NCI-H2029 (cell line): Measurements from ENCODE around the gene ITFG1.
A peak's percentile ranks its signal among the peaks of the same experiment; 100 is the strongest.

Experiments
- DNase-seq: peaks from one replicate; lab custom pipeline; 2025; lab: John Stamatoyannopoulos, UW

ITFG1 gene

DNA sequence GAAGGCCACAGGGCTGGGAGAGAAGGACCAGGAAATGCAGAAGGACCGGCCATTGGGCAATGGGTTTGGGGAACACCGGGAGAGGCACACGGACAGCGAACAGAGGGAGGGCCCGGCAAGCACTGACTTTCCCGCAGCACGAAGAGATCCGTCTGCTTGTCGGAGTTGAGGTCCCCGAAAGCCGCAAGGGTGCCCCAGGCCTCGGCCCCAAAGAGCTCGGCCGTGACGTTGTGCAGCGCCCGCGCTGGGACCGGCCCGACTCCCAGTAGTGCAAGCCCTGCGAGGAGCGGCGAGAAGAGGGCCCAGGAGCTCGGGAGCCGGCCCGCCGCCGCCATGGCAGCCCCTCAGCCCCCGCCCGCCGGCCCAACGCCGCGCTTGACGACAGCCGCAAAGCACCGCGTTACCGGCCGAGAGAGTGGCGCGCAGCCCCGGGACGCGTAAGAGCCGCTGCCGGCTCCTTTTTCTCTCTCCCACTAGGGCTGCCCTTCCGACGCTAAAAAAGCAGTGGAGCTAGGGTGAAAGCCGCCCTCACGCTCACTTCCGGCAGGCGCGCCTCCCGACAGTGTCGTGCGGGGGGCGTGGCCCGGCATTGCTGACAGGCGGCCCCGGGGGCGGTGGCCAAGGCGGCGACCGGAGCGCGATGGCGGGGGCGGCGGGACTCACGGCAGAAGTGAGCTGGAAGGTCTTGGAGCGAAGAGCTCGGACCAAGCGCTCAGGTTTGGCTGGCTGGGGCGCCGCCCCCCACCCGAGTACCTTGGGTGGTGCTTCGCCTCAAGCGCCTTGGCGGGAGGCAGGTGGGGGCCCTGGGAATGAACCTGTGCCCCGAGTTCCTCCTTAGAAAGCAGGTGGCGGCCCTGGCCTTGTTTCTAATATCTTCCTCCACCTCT lies at the start of gene ITFG1, which contains the start of gene PHKB:
Gene ITFG1 (minus strand): TSS at position 353 of the 887 bp plus-strand sequence. CDS start 18 bp downstream, at position 335.
Gene PHKB (plus strand): TSS at position 621 of the 887 bp plus-strand sequence. CDS start 20 bp downstream, at position 641.
- DNase-seq: peak; percentile 73

DNA sequence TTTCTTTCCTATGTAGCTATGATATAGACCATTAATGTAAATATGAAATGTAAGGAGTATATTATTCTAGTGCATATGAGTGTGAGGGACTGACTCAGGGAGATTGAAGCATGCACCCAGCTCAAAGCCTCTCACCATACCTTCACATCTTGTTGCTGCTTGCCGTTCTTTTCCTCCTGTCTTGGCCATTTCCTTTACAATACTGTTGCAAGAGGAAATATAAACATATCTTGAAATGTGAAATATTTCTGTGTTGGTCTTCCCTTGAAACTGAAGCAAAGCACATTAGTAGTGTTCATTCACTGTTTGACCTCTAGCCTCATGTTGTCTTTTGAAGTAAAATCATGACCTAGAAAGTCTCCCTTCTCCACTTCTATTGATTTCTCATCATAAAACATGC lies 46.8 kb upstream of the ITFG1 start:
- no peak for DNase-seq

DNA sequence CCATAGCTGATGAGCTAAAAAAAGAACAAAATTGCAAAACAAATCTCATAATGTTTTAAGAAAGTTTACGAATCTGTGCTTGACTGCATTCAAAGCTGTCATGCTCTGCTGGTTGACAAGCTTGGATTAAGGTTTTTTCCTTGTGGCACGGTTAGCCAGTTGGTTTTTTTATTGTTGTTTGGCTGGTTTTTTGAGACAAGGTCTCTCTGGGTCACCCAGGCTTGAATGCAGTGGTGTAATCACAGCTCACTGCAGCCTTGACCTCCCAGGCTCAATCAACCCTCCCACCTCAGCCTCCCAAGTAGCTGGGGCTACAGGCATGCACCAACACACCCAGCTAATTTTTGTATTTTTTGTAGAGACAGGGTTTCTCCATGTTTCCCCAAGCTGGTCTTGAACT lies 45.9 kb upstream of the ITFG1 start:
- DNase-seq: no peak

DNA sequence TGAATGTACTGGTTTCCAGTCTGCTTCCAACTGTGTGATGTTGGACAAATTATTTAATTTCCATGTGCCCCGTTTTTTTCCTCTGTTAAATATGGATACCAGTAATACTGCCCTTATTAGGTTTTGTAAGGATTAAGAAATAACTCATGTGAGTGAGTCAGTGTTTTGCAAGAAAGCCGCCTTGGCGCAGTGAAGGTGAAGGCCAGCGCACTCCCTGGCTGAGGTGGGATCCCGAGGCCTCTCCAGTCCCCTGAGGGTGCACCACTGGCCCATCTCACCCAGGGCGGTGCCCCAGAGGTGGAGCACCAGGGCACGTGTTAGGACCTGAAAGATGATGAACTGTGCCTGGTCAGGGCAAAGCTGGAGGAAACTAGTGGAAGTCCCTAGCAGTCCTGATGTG lies 43.7 kb upstream of the ITFG1 start:
- no peak for DNase-seq

DNA sequence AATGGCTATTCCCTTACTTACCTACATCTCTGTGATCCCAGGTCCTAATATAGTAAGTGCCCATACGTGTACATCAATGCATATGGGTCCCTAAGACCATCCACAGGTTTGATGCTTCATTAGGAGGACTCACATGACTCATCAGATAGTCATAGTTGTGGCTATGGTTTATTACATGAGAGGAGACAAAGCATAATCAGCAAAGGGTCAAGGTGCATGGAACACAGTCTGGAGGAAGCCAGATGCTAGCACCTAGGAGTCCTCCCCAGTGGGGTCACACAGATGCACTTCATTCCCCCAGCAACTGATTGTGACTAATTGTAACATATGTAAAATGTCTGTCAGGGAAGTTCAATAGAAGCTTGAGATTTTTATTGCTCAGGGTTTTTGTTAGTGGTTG lies 43.1 kb upstream of the ITFG1 start:
- no peak for DNase-seq

DNA sequence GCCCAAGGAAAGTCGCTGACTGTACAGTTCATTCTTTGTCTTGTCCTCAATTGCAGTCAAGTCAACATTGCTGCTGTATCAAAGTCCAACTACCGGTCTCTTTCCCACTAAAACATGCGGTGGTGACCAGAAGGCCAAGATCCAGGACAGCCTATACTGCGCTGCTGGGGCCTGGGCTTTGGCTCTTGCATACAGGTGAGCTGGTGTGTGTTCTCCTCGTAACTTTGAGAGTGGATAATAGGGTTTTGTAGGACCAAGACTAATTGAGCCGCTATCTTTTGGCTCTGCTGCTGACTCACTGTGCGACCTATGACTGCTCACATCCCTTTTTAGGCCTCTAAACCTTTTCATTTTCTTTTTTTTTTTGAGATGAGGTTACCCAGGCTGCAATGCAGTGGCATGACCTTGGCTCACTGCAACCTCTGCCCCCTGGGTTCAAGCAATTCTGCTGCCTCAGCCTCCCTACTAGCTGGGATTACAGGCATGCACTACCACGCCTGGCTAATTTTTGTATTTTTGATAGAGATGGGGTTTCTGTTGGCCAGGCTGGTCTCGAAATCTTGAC lies 38.9 kb upstream of the ITFG1 start:
- no peak for DNase-seq

DNA sequence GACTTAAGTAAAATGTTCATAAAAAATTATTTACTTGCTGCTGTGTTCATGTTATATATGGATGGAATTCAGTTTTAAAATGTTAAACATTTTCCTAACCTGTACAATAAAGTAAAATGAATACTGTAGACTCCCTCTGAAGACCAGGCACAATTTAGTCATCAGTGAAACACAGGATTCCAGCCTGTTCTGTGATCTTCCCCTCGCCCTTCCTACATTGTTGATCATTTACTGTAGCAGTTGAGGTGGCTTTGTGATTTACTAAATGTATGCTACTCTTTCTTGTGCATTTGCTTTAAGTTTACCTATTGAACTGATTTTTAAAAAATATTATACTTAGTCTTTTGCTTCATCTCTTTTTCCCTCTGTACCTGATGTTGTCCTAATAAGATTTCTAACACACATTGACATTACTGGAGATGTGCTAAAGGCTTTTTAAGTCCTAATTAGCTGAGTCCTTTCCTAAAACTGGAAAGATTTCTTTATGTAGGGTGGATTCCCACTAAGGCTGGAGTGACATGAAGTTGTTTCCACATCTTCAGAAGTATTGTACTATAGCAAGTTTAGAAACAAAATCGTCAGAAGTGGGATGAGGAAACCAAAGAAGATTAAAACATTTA lies 38.3 kb upstream of the ITFG1 start:
- no peak for DNase-seq

DNA sequence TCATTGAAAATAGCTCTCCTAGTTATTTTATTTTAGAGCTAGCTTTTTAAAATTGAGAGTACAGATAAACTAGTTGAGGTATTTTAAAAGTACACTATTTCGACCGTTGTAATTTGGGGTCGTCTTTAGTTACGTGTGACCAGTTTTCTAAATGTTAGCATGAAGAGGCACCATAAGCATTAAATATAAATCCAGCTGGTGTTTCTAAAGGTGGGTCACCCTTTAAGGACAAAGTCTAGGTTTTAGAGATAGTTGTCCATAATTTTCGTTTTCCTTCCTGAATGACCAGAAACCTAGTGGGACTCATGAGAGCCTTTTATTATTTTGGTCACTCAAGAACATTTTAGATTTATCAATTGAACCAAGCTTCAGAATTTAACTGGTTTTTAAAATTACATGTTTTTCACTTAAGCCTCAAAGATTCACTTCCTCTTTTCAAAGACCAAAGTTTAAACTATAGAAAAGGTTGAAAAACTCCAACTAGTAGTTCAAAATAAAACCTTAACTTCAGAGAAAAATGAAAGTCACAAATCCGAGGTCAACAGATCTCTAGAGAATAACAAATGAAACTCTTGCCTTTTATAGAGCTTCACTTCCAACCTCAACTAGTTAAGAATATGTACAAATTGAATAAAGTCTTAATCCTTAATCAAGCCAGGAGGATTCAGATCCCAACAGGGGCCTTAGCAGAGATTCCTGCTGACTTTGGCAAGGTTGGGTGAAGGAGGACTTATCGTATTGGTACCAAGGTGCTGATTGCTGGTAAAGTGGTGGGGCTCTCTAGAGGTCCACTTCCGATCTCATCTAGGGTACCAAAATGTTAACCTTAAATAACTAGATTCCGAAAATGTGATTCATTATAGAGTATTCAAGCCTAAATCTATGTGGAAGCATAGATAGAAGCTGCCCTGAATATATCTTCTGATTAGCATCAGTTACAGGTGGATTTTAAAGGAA lies 32.8 kb upstream of the ITFG1 start:
- DNase-seq: no peak

DNA sequence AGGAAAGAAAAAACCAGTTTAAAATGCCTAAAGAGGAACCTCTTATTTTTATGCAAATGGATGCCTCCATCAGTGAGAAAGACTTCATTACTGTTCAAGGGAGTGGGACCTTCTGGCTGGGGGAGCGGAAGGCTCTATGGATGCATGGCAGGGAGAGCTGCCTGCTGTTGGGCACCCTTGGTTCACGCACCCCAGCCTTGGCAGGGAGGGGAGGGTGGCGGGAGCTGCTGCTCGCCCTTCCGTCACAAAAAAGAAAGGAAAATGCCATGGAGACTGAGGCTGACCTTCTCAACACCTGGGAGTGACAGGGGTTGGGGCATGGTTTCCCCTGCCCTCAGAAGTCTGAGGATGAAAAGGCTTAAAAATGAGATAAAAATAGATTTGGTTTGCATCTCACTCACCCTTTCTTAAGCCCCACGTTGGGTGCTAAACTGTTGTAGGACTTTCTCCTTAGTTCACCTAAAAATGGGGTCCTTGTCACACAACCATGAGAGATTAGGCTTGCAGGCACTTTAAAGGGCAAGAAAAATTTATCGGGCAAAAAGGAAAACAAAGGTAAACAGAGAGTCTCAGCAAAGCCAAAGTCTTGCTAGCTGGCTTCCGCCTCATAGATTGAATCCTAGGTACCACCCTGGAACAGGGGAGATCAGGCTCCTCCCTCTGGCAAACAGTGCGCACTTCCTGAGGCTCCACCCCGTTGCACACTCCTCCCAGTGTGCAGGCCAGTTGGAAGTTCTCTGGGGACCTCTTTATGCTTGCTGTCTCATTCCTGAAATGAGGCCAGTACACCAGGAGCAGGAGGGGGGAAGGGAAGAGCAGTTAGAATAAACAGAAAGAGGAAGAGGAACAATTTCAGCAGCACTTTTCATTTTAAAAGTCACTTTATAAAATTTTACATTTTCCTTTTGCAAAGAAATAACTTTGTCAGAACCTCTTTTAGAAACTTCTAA lies 31.8 kb upstream of the ITFG1 start:
- no peak for DNase-seq

DNA sequence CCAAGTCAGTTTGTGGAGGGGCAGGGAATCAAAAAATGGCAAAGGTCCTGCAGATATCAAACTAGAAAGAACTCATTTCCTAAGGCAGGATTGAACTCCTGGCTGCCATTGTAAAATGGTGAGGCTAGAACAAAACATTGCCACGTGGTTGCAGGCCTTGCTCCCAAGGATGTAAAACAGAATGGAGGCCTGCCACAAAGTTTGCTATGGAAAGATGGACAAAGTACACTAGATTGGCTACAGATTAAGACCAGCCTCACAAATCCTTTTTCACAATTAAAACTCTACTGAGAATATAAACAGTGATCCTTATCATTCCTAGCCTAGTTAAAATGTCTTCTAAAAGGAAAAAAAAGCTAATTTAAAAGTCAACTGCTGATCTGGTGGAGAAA lies 31.2 kb upstream of the ITFG1 start:
- no peak for DNase-seq

DNA sequence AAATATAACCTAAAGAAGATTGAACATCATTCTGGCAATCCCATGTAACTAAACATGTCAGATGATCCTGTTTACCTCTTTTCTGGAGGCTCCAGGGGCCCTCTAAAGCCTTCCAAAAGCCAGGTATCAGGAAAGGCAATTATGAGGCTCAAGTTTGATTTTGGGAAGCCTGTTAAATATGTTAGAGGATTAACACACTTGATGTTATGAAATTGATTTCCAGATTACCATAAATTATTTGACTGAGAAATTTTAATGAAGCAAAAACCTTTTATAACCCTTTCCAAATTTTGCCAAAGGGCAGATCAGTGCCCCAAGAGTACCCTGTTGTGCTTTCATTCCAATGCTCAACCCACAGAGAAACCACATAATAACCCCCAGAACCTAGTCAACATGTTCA lies 29.6 kb upstream of the ITFG1 start:
- DNase-seq: no peak

DNA sequence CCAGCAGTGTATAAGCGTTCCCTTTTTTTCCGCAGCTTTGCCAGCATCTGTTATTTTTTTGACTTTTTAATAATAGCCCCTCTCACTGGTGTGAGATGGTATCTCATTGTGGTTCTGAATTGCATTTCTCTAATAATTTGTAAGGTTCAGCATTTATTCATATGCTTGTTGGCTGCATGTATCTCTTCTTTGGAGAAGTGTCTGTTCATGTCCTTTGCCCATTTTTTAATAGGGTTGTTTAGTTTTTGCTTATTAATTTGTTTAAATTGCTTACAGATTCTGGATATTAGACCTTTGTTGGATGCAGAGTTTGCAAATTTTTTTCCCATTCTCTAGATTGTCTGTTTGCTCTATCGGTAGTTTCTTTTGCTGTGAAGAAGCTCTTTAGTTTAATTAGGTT lies 27.2 kb upstream of the ITFG1 start:
- DNase-seq: no peak

DNA sequence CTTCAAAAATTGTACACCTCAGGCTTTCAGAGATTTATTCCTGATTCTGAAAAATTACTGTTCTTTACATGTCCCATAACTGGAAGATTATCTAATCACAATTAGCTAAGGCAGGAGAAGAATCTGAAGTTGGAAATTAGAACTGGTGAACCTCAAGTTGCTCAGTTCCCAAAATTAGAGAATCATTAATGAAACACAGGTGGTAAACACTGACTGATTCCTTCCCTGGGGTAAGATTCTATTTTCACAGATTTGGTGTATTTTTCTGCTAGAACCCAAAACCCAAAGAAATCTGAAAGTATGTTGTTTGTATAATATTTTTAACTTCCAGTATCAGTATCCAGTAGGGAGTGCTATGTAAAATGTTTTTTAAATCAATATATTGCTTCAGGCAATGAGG lies 26.0 kb upstream of the ITFG1 start:
- DNase-seq: no peak

DNA sequence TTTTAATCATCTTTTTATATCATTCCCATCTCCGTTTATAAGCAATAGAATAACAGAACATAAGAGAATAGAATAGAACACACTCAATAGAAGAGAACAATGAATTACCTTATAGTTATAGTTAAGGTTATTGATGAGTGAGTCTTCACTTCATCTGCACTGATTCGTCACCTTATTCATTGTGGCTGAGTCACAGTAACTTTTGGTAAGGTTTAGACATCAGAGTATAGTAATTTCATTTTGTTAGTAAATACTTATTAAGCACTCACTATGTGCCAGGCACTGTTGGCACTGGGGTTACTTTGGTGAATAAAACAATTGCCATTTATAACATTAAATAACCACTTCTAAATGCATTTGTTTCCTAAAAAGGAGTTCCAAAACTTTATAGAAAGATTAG lies 22.8 kb upstream of the ITFG1 start:
- no peak for DNase-seq

DNA sequence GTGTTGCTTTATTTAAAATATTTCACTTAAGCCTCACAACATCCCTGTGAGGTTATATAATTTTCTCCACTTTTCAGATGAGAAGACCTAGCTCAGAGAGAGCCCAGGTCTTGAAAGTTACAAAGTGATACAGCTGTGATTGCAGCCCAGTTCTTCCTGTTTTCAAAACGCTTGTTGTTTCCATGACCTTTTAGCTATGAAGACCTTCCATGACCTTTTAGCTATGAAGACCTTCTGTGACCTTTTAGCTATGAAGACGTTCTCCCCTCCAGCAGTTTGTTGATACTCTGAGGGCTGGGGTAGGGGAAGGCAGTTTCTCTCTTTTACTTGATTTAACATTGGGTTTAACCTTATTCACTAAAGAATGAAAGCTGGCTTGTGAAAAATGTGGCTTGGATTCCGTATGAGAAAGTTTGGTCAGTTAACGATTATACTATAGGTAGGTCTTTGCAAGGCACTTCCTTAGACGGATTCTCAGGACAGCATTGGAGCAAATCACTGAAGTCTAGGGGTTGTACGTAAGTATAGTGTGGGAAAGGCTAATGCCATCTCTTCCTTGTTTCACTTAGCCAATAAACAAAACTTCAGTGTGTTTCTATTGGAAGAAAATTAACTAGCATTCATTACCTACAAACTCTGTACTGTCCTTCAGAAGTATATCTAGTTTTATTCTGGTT lies 21.0 kb upstream of the ITFG1 start:
- no peak for DNase-seq

DNA sequence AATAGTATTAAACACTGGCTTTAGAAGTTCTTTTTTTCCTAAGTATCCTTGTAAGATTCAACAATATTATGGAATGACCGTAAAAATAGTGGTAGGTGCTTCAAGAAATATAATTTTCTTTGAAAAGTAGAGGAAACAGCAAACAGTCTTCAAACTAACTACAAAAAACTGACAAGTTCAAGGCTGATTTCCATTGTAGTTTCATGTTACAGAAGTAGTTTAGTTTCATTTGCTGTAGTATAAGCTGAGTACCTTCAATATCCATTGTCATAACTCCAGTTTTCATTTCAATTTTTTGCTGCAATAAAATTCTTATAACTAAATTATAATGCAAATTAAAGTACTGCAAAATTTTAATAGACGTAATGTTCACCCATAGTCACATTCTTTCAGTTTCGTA lies 19.5 kb upstream of the ITFG1 start:
- no peak for DNase-seq

DNA sequence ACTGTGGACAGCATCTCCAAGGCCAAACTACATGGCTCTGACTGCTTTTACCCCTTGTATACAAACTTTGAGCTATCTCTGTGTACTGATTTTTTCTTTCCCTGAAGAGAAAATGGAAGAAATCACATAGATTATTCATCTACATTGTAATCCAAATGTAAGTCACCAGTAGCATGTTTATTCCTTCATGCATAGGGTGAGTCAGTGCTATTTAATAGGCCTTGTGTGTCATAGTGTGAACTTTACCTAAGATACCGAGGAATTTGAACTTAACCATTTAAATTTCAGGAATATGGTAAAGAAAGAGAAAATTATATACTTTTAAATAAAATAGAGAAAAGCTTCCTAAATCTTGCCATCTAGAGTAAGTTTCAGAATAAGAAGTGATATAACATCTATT lies 16.8 kb upstream of the ITFG1 start:
- DNase-seq: no peak

DNA sequence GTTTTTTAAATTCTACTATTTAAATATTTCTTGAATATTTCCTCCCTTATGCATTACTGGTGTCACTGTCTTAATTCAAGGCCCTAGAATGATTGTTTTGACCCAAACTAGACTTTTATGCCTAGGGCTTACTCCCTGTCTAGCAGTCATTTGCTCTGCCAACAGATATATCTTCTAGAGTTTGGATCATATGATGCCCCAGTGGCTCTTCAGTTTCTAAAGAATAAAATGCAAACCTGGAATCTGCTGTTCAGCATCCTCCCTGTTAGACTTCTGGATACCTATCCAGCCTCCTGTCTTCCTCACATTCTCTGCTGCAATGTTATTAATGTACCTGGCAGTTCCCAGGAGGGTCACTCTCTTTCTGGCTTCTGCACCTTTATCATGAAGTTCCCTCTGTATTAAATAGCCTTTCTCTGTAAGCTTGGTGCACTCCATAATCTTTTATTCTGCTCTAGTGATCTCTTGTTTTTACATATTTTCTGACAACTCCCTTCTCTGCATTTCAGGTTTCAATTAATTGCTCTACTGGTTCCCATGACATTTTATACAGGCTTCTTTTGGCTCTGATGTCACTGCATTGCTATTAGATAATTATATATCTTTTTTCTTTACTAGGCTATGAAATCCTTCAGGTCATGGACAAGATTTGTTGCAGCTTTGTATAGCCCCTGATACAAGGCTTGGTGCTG lies 15.9 kb upstream of the ITFG1 start:
- DNase-seq: no peak

DNA sequence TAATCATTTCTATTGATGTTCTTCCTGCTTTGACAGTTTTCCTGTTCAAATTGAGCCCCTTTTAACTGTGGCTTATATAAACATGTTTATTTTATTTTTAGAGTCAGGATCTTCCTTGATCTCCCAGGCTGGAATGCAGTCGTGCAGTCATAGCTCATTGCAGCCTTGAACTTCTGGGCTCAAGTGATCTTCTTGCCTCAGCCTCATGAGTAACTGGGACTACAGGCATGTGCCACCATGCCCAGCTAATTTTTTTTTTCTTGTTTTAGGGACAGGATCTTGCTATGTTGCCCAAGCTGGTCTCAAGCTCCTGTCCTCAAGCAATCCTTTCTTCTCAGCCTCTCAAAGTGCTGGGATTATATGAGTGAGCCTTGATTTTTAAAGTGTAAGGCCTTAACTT lies 14.9 kb upstream of the ITFG1 start:
- no peak for DNase-seq

DNA sequence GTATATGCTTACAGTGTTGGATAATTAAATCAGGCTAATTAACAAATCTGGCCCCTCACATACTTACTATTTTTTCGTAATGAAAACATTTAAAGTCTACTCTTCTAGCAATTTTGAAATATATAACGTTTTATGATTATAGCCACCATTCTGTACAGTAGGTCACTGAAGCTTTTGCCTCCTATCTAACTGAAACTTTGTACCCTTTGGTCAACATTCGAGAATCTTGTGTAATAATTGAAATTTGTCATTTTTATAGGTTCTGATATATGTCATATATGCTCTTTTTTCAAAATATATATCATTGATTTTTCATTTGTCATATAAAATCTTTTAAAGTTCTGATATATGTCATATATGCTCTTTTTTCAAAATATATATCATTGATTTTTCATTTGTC lies 12.9 kb upstream of the ITFG1 start:
- DNase-seq: no peak
